ENCODE measurements around the gene TPST2. TPM values are rescaled to one million over a fixed set of nuclear protein-coding genes. Genes with fewer than 3 reads are reported as not detected.

Gene TPST2
- total and polyA plus RNA-seq, 9 of the 15 experiments (the other 6 are each of a cell fraction or from before 2014, with no cell fraction given) = 14.2 to 123 (median 60.1) TPM

DNA sequence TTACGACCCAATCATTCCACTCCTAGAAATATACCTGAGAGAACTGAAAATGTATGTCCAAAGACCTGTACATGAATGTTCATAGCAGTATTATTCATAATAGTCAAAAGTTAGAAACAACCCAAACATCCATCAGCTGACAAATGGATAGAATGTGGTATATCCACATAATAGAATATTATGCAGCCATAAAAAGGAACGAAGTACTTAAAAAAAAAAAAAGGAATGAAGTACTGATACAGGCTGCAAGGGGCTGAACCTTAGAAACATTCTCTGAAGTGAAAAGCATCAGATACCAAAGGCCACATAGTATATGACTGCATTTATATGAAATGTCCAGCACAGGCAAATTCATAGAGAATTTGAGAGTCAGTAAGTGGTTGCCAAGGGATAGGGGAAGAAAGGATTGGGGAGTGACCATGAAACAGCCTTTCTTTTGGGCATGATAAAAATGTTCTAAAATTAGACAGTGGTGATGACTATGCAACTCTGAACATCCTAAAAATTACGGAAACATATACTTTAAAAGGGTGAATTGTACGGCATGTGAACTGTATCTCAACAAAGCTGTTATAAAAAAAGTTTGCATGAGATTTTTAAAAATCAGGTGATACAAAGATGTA lies 1.8 kb downstream of the TPST2 start (continued):
- TF ChIP-seq, protein P1, sequence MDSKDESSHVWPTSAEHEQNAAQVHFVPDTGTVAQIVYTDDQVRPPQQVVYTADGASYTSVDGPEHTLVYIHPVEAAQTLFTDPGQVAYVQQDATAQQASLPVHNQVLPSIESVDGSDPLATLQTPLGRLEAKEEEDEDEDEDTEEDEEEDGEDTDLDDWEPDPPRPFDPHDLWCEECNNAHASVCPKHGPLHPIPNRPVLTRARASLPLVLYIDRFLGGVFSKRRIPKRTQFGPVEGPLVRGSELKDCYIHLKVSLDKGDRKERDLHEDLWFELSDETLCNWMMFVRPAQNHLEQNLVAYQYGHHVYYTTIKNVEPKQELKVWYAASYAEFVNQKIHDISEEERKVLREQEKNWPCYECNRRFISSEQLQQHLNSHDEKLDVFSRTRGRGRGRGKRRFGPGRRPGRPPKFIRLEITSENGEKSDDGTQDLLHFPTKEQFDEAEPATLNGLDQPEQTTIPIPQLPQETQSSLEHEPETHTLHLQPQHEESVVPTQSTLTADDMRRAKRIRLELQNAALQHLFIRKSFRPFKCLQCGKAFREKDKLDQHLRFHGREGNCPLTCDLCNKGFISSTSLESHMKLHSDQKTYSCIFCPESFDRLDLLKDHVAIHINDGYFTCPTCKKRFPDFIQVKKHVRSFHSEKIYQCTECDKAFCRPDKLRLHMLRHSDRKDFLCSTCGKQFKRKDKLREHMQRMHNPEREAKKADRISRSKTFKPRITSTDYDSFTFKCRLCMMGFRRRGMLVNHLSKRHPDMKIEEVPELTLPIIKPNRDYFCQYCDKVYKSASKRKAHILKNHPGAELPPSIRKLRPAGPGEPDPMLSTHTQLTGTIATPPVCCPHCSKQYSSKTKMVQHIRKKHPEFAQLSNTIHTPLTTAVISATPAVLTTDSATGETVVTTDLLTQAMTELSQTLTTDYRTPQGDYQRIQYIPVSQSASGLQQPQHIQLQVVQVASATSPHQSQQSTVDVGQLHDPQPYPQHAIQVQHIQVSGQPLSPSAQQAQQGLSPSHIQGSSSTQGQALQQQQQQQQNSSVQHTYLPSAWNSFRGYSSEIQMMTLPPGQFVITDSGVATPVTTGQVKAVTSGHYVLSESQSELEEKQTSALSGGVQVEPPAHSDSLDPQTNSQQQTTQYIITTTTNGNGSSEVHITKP (IDR thresholded peaks at IDR 0.05; ENCODE audit: partially characterized antibody) = no peak
- TF ChIP-seq ZNF79 (CRISPR knock-in tag; IDR thresholded peaks at IDR 0.05; ENCODE audit: low read depth) (no peak), JUNB (CRISPR knock-in tag; conservative IDR thresholded peaks at IDR 0.05) (no peak), STAT5B (CRISPR knock-in tag; IDR thresholded peaks at IDR 0.05) (no peak), SP1 (CRISPR knock-in tag; IDR thresholded peaks at IDR 0.05) (no peak), HDAC3 (IDR thresholded peaks at IDR 0.05; ENCODE audit: borderline replicate concordance, partially characterized antibody) (no peak), POU5F1 (IDR thresholded peaks at IDR 0.05; ENCODE audit: borderline replicate concordance, low read depth, low read length, partially characterized antibody) (no peak), ZNF239 (CRISPR knock-in tag; IDR thresholded peaks at IDR 0.05) (0 out of 2 replicates have a peak, but pooled peaks have one; percentile 43), ZNF644 (tag; IDR thresholded peaks at IDR 0.05; ENCODE audit: low read depth) (no peak), MCM2 (IDR thresholded peaks at IDR 0.05; ENCODE audit: low read depth) (no peak)
- TF ChIP-seq, protein P2, sequence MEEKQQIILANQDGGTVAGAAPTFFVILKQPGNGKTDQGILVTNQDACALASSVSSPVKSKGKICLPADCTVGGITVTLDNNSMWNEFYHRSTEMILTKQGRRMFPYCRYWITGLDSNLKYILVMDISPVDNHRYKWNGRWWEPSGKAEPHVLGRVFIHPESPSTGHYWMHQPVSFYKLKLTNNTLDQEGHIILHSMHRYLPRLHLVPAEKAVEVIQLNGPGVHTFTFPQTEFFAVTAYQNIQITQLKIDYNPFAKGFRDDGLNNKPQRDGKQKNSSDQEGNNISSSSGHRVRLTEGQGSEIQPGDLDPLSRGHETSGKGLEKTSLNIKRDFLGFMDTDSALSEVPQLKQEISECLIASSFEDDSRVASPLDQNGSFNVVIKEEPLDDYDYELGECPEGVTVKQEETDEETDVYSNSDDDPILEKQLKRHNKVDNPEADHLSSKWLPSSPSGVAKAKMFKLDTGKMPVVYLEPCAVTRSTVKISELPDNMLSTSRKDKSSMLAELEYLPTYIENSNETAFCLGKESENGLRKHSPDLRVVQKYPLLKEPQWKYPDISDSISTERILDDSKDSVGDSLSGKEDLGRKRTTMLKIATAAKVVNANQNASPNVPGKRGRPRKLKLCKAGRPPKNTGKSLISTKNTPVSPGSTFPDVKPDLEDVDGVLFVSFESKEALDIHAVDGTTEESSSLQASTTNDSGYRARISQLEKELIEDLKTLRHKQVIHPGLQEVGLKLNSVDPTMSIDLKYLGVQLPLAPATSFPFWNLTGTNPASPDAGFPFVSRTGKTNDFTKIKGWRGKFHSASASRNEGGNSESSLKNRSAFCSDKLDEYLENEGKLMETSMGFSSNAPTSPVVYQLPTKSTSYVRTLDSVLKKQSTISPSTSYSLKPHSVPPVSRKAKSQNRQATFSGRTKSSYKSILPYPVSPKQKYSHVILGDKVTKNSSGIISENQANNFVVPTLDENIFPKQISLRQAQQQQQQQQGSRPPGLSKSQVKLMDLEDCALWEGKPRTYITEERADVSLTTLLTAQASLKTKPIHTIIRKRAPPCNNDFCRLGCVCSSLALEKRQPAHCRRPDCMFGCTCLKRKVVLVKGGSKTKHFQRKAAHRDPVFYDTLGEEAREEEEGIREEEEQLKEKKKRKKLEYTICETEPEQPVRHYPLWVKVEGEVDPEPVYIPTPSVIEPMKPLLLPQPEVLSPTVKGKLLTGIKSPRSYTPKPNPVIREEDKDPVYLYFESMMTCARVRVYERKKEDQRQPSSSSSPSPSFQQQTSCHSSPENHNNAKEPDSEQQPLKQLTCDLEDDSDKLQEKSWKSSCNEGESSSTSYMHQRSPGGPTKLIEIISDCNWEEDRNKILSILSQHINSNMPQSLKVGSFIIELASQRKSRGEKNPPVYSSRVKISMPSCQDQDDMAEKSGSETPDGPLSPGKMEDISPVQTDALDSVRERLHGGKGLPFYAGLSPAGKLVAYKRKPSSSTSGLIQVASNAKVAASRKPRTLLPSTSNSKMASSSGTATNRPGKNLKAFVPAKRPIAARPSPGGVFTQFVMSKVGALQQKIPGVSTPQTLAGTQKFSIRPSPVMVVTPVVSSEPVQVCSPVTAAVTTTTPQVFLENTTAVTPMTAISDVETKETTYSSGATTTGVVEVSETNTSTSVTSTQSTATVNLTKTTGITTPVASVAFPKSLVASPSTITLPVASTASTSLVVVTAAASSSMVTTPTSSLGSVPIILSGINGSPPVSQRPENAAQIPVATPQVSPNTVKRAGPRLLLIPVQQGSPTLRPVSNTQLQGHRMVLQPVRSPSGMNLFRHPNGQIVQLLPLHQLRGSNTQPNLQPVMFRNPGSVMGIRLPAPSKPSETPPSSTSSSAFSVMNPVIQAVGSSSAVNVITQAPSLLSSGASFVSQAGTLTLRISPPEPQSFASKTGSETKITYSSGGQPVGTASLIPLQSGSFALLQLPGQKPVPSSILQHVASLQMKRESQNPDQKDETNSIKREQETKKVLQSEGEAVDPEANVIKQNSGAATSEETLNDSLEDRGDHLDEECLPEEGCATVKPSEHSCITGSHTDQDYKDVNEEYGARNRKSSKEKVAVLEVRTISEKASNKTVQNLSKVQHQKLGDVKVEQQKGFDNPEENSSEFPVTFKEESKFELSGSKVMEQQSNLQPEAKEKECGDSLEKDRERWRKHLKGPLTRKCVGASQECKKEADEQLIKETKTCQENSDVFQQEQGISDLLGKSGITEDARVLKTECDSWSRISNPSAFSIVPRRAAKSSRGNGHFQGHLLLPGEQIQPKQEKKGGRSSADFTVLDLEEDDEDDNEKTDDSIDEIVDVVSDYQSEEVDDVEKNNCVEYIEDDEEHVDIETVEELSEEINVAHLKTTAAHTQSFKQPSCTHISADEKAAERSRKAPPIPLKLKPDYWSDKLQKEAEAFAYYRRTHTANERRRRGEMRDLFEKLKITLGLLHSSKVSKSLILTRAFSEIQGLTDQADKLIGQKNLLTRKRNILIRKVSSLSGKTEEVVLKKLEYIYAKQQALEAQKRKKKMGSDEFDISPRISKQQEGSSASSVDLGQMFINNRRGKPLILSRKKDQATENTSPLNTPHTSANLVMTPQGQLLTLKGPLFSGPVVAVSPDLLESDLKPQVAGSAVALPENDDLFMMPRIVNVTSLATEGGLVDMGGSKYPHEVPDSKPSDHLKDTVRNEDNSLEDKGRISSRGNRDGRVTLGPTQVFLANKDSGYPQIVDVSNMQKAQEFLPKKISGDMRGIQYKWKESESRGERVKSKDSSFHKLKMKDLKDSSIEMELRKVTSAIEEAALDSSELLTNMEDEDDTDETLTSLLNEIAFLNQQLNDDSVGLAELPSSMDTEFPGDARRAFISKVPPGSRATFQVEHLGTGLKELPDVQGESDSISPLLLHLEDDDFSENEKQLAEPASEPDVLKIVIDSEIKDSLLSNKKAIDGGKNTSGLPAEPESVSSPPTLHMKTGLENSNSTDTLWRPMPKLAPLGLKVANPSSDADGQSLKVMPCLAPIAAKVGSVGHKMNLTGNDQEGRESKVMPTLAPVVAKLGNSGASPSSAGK (IDR thresholded peaks at IDR 0.05) = no peak
